HT1080 (cell line): ENCODE data around the gene KRT80. TPM values are rescaled to one million over a fixed set of nuclear protein-coding genes. Genes with fewer than 3 reads are reported as not detected.

Source experiments
- DNase-seq: peaks from one replicate; pipeline ENCODE4 v3.0.0-alpha.2; 2015; ENCODE audit warnings: low read depth
- total RNA-seq: library from RNA; depleted of rRNA; stranded (reverse); fragments of >200 nt; shearing (Covaris generic); gene quantifications from 2 replicates; pipeline ENCODE4 v1.2.3, GENCODE V29; 2014

Gene KRT80
- total RNA-seq, 1 experiment from 2014 or later: 8.2 TPM

GRCh38 chr12:52211716-52212585 is 20.1 kb upstream of the KRT80 start:
- no peak for DNase-seq

GRCh38 chr12:52210925-52211650 is 19.3 kb upstream of the KRT80 start:
- DNase-seq: no peak

- DNase-seq: peak; percentile 55
Observed at GRCh38 chr12:52210186-52210924, 18.5 kb upstream of the KRT80 start.

- DNase-seq: no peak
Observed at GRCh38 chr12:52209321-52209720, 17.5 kb upstream of the KRT80 start.

- no peak for DNase-seq
Observed at GRCh38 chr12:52208424-52209165, 16.8 kb upstream of the KRT80 start.

- DNase-seq: no peak
Observed at GRCh38 chr12:52207895-52208294, 16.1 kb upstream of the KRT80 start.

GRCh38 chr12:52207106-52207505 is 15.3 kb upstream of the KRT80 start:
- no peak for DNase-seq

- no peak for DNase-seq
Observed at GRCh38 chr12:52206304-52207040, 14.7 kb upstream of the KRT80 start.

- DNase-seq: no peak
Observed at GRCh38 chr12:52205612-52206303, 13.9 kb upstream of the KRT80 start.

GRCh38 chr12:52204931-52205505 is 13.2 kb upstream of the KRT80 start:
- no peak for DNase-seq

- DNase-seq: peak; percentile 49
Observed at GRCh38 chr12:52204095-52204930, 12.5 kb upstream of the KRT80 start.

GRCh38 chr12:52203079-52203921 is 11.5 kb upstream of the KRT80 start:
- DNase-seq: peak; percentile 73

- no peak for DNase-seq
Observed at GRCh38 chr12:52202361-52203078, 10.7 kb upstream of the KRT80 start.

- no peak for DNase-seq
Observed at GRCh38 chr12:52201451-52201839, 9.6 kb upstream of the KRT80 start.

GRCh38 chr12:52200781-52201450 is 9.1 kb upstream of the KRT80 start:
- DNase-seq: no peak

GRCh38 chr12:52200086-52200780 is 8.4 kb upstream of the KRT80 start:
- no peak for DNase-seq
